GM13976 (cell line): Measurements from ENCODE around the gene NOP16.

Source experiments
- DNase-seq: peaks from one replicate; pipeline ENCODE4 v3.0.0; 2012; ENCODE audit warnings: low spot score
- CTCF ChIP-seq: IDR thresholded peaks from 2 replicates; pipeline ENCODE4 v1.5.1; 2012; ENCODE audit warnings: borderline replicate concordance, mild to moderate bottlenecking; ENCODE audit not compliant: insufficient read depth; ENCODE audit errors: extremely low read depth, missing control alignments, control extremely low read depth
- in situ Hi-C: fragments of 300-500 bp; cut with MboI; formaldehyde crosslinking; loops from one replicate; pipeline ENCODE4 v1.12.0; 2022; ENCODE audit warnings: low sequenced_read_pairs, mixed read lengths, inconsistent platforms; ENCODE audit not compliant: unreplicated experiment

The NOP16 gene

GRCh38 chr5:176356179-176356566 lies 32.2 kb downstream of the NOP16 start:
- no peak for TF ChIP-seq CTCF
- no peak for DNase-seq
- in situ Hi-C loops = no loop called here

- DNase-seq = no peak
- TF ChIP-seq CTCF = no peak
- in situ Hi-C loops = no loop called here
Observed at GRCh38 chr5:176355400-176356178, 32.8 kb downstream of the NOP16 start.

GRCh38 chr5:176353533-176353932 lies 34.9 kb downstream of the NOP16 start:
- no peak for TF ChIP-seq CTCF
- no peak for DNase-seq
- in situ Hi-C loops = no loop called here

GRCh38 chr5:176352116-176352878 lies 36.1 kb downstream of the NOP16 start:
- in situ Hi-C loops = no loop called here
- no peak for TF ChIP-seq CTCF
- no peak for DNase-seq

- in situ Hi-C loops = no loop called here
- no peak for DNase-seq
- no peak for TF ChIP-seq CTCF
Observed at GRCh38 chr5:176350416-176350815, 38.0 kb downstream of the NOP16 start.

- TF ChIP-seq CTCF = no peak
- in situ Hi-C loops = no loop called here
- no peak for DNase-seq
Observed at GRCh38 chr5:176342766-176343458, 45.5 kb downstream of the NOP16 start.
